C4-2B (cell line): ENCODE results near the gene E2F6.

Experiments used
- H3K27ac ChIP-seq: fragments of 450-650 bp; 2 replicates; pipeline ENCODE4 v1.5.1; 2017
- ZFX ChIP-seq: fragments of 450-650 bp; IDR thresholded peaks from 2 replicates; pipeline ENCODE4 v1.6.1; 2017
- TF ChIP-seq, protein P1 (sequence below): fragments of 450-650 bp; conservative IDR thresholded peaks from 2 replicates; pipeline ENCODE4 v1.5.1; 2017; ENCODE audit warnings: mild to moderate bottlenecking

Gene E2F6

DNA sequence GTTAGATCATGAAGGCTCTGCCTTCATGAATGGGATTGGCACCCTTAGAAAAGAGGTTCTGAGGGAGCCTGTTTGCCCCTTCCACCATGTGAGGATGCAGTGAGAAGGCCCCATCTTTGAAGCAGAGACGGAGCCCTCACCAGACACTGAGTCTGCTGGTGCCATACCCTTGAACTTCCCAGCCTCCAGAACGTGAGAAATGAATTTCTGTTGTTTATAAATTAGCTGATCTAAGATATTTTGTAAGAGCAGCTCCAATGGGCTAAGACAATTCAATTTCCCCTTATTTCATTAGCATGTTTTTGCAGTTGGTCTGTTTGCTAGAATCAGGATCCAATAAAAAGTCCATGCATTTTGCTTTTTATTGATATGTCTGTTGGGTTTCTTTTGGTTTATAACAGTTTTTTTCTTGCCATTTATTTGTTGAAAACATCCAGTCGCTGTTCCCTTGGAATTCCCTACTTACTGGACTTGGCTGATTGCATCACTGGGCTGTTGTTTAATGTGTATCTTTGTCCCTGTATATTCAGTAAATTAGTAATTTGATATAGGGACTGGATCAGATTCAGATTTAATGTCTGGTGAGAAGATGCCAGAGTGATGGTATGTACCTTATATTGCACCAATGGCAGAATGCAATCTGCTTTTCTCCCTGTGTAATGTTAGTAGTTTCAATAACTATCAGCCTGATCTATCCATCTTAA lies 43.8 kb upstream of the E2F6 start:
- TF ChIP-seq, protein P1, sequence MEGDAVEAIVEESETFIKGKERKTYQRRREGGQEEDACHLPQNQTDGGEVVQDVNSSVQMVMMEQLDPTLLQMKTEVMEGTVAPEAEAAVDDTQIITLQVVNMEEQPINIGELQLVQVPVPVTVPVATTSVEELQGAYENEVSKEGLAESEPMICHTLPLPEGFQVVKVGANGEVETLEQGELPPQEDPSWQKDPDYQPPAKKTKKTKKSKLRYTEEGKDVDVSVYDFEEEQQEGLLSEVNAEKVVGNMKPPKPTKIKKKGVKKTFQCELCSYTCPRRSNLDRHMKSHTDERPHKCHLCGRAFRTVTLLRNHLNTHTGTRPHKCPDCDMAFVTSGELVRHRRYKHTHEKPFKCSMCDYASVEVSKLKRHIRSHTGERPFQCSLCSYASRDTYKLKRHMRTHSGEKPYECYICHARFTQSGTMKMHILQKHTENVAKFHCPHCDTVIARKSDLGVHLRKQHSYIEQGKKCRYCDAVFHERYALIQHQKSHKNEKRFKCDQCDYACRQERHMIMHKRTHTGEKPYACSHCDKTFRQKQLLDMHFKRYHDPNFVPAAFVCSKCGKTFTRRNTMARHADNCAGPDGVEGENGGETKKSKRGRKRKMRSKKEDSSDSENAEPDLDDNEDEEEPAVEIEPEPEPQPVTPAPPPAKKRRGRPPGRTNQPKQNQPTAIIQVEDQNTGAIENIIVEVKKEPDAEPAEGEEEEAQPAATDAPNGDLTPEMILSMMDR, result no peak
- no peak for TF ChIP-seq ZFX
- peak overlapping the region; percentile 36 for H3K27ac ChIP-seq

DNA sequence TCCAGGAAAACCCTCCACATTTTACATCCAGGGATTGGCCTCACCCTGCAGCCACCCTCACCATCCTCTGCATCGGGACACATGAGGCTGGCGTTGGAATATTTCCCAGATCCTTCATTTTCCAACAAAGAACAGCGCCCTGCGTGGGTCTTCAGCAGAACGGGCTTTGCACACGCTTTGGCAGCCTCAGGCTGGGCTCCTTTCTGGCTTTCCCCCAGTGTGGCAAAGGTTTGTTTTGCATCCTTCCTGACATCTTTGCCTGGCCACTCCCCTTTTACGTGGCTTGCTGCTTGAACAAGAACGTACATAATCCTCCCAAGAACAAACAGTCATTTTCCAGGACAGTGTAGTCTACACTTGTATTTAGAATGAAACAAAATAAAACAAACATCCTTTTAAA lies 42.3 kb upstream of the E2F6 start:
- no peak for TF ChIP-seq ZFX
- TF ChIP-seq, protein P1, result no peak
- H3K27ac ChIP-seq, result peak overlapping the region; percentile 55

DNA sequence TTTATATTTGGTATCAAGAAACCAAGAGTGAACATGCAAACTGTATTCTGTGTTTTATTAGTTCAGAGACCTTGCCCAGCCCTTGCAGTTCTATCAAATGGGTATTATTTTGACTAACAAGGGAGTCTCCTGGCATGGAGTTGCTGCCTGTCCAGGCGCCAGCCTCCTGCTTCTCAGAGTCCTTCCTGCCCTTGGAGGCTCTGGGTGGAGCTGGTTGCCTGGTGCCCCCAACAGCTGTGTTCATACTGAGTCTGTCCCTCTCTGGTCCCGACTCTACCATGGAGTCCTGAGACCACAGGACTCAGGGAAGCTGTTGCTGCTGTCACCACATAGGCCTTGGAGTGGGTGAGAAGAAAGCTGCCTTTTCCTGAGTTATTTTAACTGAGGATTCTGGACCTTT lies 41.6 kb upstream of the E2F6 start:
- peak overlapping the region; percentile 55 for H3K27ac ChIP-seq
- no peak for TF ChIP-seq ZFX

DNA sequence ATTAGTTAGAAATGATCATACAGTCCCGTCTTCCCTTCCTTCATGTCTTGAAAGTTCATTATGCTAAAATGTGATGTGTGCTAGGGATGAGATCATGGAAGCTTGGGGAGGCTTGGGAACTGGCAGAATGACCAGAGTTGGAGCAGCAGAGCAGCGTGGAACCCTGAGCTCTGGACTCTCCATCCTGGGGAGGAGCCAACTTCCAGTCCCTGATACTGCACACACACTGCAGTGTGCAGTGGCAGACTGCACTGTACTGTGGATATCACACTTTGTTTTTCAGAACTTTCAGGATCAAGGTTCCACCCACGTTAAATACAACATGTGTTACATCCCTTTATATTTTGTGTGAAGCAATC lies 40.6 kb upstream of the E2F6 start:
- TF ChIP-seq ZFX, result no peak
- TF ChIP-seq, protein P1, result no peak
- peak overlapping the region; percentile 55 for H3K27ac ChIP-seq

DNA sequence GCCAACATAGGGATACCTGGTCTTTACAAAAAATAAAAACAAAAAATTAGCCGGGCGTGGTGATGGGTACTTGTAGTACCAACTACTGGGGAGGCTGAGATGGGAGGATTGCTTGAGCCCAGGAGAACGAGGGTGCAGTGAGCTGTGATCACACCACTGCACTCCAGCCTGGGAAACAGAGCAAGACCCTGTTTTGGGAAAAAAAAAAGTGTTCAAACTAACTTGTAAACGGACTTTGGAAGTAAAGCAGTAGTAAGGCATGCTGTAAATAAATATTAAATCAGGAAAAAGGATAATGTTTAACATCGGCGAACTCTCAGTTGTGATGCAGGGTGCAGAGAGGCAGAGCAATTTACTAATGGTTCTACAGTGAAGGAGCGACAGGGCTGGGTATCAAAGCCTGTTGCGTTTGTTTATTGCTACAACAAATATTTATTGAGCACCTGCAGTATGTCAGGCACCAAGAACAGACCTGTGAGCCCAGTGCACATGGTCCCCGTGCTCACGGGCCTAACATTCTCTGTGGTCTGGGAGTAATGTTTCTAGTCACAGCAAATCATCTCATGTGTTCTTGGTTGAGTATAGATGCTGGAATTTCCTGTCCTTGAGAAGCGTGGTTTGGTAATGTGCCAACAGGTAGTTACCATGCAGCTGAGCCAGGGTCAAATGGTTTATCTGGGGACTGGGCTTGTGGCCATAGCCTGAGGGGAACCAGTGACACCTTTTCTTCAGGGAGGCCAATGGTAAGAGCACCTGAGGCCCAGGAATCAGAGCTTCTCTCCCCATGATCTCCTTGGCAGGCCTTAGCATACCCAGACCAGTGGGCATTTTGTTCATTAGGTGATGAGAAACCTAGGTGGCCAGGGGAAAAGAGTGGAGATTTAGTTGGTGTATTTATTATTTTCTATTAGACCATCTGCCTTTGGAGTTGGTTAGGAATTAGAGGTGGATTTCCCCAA lies 40.0 kb upstream of the E2F6 start:
- no peak for TF ChIP-seq ZFX
- TF ChIP-seq, protein P1, result no peak
- peak overlapping the region; percentile 55 for H3K27ac ChIP-seq

DNA sequence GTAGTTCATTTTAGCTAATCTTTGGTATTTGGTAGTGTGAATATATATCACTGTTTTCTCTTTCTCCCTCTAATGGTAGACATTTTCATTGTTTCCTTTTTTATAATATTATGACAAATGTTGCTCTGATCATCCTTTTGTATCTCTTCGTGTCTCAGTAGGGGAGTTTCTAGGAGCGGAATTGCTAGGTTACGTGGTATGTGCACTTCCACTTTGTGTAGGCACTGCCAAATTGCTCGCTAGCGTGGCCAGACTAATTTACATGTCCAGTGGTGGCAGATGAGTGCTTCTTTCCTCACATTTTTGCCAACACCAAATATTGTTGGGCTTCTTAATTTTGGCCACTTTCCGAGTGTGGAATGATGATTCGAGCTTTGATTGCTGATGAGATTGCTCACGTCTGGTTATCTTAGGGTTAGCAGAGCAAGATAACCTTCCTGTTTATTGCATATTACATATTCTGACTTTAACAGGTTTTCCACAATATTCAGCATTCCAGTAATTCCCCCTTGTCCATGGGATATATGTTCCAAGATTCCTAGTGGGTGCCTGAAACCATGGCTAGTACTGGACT lies 37.5 kb upstream of the E2F6 start:
- no peak overlapping the region for H3K27ac ChIP-seq
- TF ChIP-seq, protein P1, result no peak

DNA sequence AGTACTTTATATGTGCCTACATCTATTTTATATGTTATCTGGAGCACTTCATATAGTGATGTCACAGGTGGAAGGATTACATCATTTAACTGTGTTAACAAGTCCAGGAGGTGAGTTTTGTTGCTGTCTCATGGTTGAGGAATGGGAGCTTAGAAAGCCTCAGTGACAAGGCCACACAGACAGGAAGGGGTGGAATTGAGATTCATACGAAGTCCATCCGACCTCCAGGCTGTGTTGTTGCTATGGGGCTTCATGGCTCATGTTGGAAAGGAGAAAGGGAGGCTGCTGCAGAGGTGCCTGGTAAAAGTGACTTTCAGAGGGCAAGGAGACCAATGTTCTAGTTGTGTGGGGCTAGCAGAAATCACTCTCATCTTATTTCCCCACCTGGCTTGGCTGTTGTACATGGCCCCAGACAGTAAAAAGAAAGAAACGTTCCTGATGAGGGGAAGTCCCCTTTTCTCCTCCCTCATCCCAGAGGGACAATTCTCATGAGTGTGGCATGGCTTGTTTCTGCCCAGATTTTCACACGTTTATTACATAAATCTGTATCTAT lies 36.9 kb upstream of the E2F6 start:
- no peak overlapping the region for H3K27ac ChIP-seq
- TF ChIP-seq, protein P1, result no peak
- TF ChIP-seq ZFX, result no peak
